DND-41 (cell line): ENCODE measurements around the gene RSAD2.
"Not testable (repeated sequence)": the region's sequence is repeated elsewhere in the genome, so short reads cannot be mapped to it uniquely, and the experiment has no call there.

Experiments used
- ATAC-seq: fragments of 200-7000 bp; cut with Tn5 transposase; 3 replicates; pipeline ENCODE4 v1.9.1; 2021; ENCODE audit warnings: low read depth; ENCODE audit not compliant: insufficient read depth
- DNase-seq: peaks from one replicate; pipeline ENCODE4 v3.0.0-alpha.2; 2020
- H2AFZ ChIP-seq: 2 replicates; pipeline ENCODE4 v1.6.0; 2012; ENCODE audit warnings: low read depth, low read length
- H3K27ac ChIP-seq: 2 replicates; pipeline ENCODE4 v1.5.1; 2012; ENCODE audit warnings: low read length, inconsistent platforms
- H3K27me3 ChIP-seq: fragments of 200-600 bp; sonication (generic); 2 replicates; pipeline ENCODE4 v1.6.0; 2012; ENCODE audit warnings: low read length, mild to moderate bottlenecking, inconsistent platforms; ENCODE audit not compliant: insufficient read depth, poor library complexity
- H3K36me3 ChIP-seq: 2 replicates; pipeline ENCODE4 v1.5.1; 2012; ENCODE audit warnings: low read length, inconsistent platforms; ENCODE audit not compliant: insufficient read depth
- H3K4me1 ChIP-seq: 2 replicates; pipeline ENCODE4 v1.5.1; 2012; ENCODE audit warnings: mild to moderate bottlenecking, low read length; ENCODE audit not compliant: insufficient read depth
- H3K4me2 ChIP-seq: 2 replicates; pipeline ENCODE4 v1.6.0; 2012; ENCODE audit warnings: mild to moderate bottlenecking, moderate library complexity, low read length, inconsistent platforms; ENCODE audit not compliant: insufficient read depth
- H3K4me3 ChIP-seq, 2 experiments: fragments of 200-600 bp in 1 of 2; shearing (Covaris generic) in 1 of 2; 2 replicates each; pipeline ENCODE4 v1.5.1; 2012 to 2016; ENCODE audit warnings: inconsistent platforms in 2 of 2, low read length in 2 of 2, mild to moderate bottlenecking in 2 of 2, low read depth in 1 of 2, moderate library complexity in 1 of 2
- H3K79me2 ChIP-seq: 2 replicates; pipeline ENCODE4 v1.6.0; 2012; ENCODE audit warnings: low read length, inconsistent platforms; ENCODE audit not compliant: insufficient read depth
- H3K9ac ChIP-seq: 2 replicates; pipeline ENCODE4 v1.6.0; 2012; ENCODE audit warnings: low read depth, mild to moderate bottlenecking, inconsistent platforms, low read length, moderate library complexity
- H3K9me3 ChIP-seq: 2 replicates; pipeline ENCODE4 v1.5.1; 2012; ENCODE audit warnings: low read length, moderate library complexity, mild to moderate bottlenecking, inconsistent platforms; ENCODE audit not compliant: insufficient read depth, severe bottlenecking
- H4K20me1 ChIP-seq: 2 replicates; pipeline ENCODE4 v1.6.0; 2012; ENCODE audit warnings: low read length; ENCODE audit not compliant: insufficient read depth
- CTCF ChIP-seq: IDR thresholded peaks from 2 replicates; pipeline ENCODE4 v1.5.1; 2012; ENCODE audit warnings: borderline replicate concordance, low read length, moderate library complexity, mild to moderate bottlenecking; ENCODE audit not compliant: poor library complexity, severe bottlenecking; ENCODE audit errors: extremely low read depth
- EZH2 ChIP-seq: IDR thresholded peaks from 3 replicates; pipeline ENCODE4 v1.6.1; 2012; ENCODE audit warnings: borderline replicate concordance, low read depth, mild to moderate bottlenecking, moderate library complexity, low read length, inconsistent platforms; ENCODE audit not compliant: severe bottlenecking

RSAD2 gene

GRCh38 chr2:6855860-6856547 is 21.6 kb upstream of the RSAD2 start:
- Histone ChIP-seq H3K4me2 (peak overlapping the region; percentile 26), H3K27ac (peak overlapping the region; percentile 80), H4K20me1 (no peaks in the 10 kb centered on the region), H3K4me3 (0 out of 4 replicates have a peak overlapping the region, but pooled peaks of 1 of the 2 experiments have one; percentile 5), H2AFZ (no peak overlapping the region), H3K9me3 (peaks cover 22% of the 10 kb centered on the region), H3K79me2 (peaks cover 51% of the 10 kb centered on the region), H3K36me3 (peaks cover 78% of the 10 kb centered on the region), H3K9ac (peak overlapping the region; percentile 36), H3K4me1 (peaks cover 62% of the 10 kb centered on the region), H3K27me3 (no peaks in the 10 kb centered on the region)
- DNase-seq (peak; percentile 68), ATAC-seq (peak; percentile 81)
- TF ChIP-seq EZH2 (no peak), CTCF (no peak)

- Histone ChIP-seq H3K36me3 (peaks cover 78% of the 10 kb centered on the region), H3K79me2 (peaks cover 51% of the 10 kb centered on the region), H3K4me2 (peak overlapping the region; percentile 25), H4K20me1 (no peaks in the 10 kb centered on the region), H3K27me3 (no peaks in the 10 kb centered on the region), H3K9me3 (peaks cover 27% of the 10 kb centered on the region), H3K4me1 (peaks cover 59% of the 10 kb centered on the region), H3K9ac (peak overlapping the region; percentile 28; the same call in 1 of the 2 replicates), H2AFZ (no peak overlapping the region), H3K27ac (peak overlapping the region; percentile 80), H3K4me3 (no peak overlapping the region; a peak in 1 of 4 replicates)
- no peak for TF ChIP-seq CTCF
- TF ChIP-seq EZH2 = no peak
- ATAC-seq (peak; percentile 57), DNase-seq (no peak)
Observed at GRCh38 chr2:6856548-6856920, 21.0 kb upstream of the RSAD2 start.

GRCh38 chr2:6858466-6859027 is 19.0 kb upstream of the RSAD2 start:
- peaks cover 64% of the 10 kb centered on the region for H3K4me1 ChIP-seq
- H3K79me2 ChIP-seq = peaks cover 66% of the 10 kb centered on the region
- not testable (repeated sequence) for H3K27ac ChIP-seq, DNase-seq, H3K9ac ChIP-seq, H3K4me3 ChIP-seq, H2AFZ ChIP-seq, H4K20me1 ChIP-seq, ATAC-seq, H3K4me2 ChIP-seq, H3K27me3 ChIP-seq
- H3K9me3 ChIP-seq = peaks cover 31% of the 10 kb centered on the region
- peaks cover 79% of the 10 kb centered on the region for H3K36me3 ChIP-seq

GRCh38 chr2:6860296-6860695 is 17.3 kb upstream of the RSAD2 start:
- H3K9me3 ChIP-seq = peaks cover 31% of the 10 kb centered on the region
- H3K27ac ChIP-seq = no peak overlapping the region
- H3K4me1 ChIP-seq = peaks cover 67% of the 10 kb centered on the region
- peaks cover 69% of the 10 kb centered on the region for H3K36me3 ChIP-seq
- H3K4me2 ChIP-seq = no peak overlapping the region
- DNase-seq (no peak), ATAC-seq (no peak)
- H3K4me3 ChIP-seq = peak overlapping the region in 1 of 2 experiments; percentile 28; a peak in 1 of 4 replicates
- no peak overlapping the region for H3K9ac ChIP-seq
- no peaks in the 10 kb centered on the region for H3K27me3 ChIP-seq
- TF ChIP-seq EZH2 = no peak
- TF ChIP-seq CTCF = no peak
- H2AFZ ChIP-seq = no peak overlapping the region
- H4K20me1 ChIP-seq = no peaks in the 10 kb centered on the region
- H3K79me2 ChIP-seq = peaks cover 68% of the 10 kb centered on the region
